ENCODE data around the gene KIF27. TPM values are rescaled to one million over a fixed set of nuclear protein-coding genes. Genes with fewer than 3 reads are reported as not detected.

The KIF27 gene
- total and polyA plus RNA-seq, 2 of the 4 experiments (the other 2 are of a cell fraction), result 0.60 to 1.6 TPM

- intact Hi-C loops (cut with micrococcal nuclease), result loop anchor here (5.0 kb wide), 1 partner anchor 361 kb away; no protein-coding TSS in a partner anchor
- H3K4me2 ChIP-seq (ENCODE audit: low read depth, low read length), result peak overlapping the region; percentile 88
- H2AK9ac ChIP-seq (replicated peaks; ENCODE audit: low read depth, low read length, poor library complexity), result peak overlapping the region; percentile 6
- H3K9me1 ChIP-seq (ENCODE audit: insufficient read depth, low read length), result 0 out of 2 replicates have a peak, but pooled peaks cover 3% of the 10 kb centered on the region
- no peaks in the 10 kb centered on the region for H4K20me1 ChIP-seq (ENCODE audit: insufficient read depth, low read length)
- dilution Hi-C loops (cut with HindIII; ENCODE audit: low sequenced_read_pairs, unreplicated experiment), result no loop called here
- no peaks in the 10 kb centered on the region for H3K27me3 ChIP-seq (ENCODE audit: control insufficient read depth, insufficient read depth, low read length)
- ATAC-seq (ENCODE audit: low read depth) (peak; percentile 86), DNase-seq (no peak)
- H2BK120ac ChIP-seq (ENCODE audit: low read depth, low read length), result peak overlapping the region; percentile 78
- no peak for TF ChIP-seq RAD21 (IDR thresholded peaks at IDR 0.05; ENCODE audit: low read length)
- TF ChIP-seq CHD1 (IDR thresholded peaks at IDR 0.05; ENCODE audit: low read depth, low read length), result no peak
- TF ChIP-seq BHLHE40 (IDR thresholded peaks at IDR 0.05; ENCODE audit: low read depth, low read length), result no peak
- no peak for TF ChIP-seq CTCF (conservative IDR thresholded peaks at IDR 0.05; ENCODE audit: low read depth, low read length)
- TF ChIP-seq MAFK (IDR thresholded peaks at IDR 0.05; ENCODE audit: low read depth, low read length), result no peak
- no peak for TF ChIP-seq MXI1 (IDR thresholded peaks at IDR 0.05; ENCODE audit: borderline replicate concordance, low read depth, low read length)
- TF ChIP-seq ELK1 (IDR thresholded peaks at IDR 0.05; ENCODE audit: borderline replicate concordance, low read depth, low read length), result no peak
- TF ChIP-seq RCOR1 (IDR thresholded peaks at IDR 0.05; ENCODE audit: insufficient replicate concordance, low read length), result no peak
- peak overlapping the region; percentile 98 for H2AFZ ChIP-seq (replicated peaks; ENCODE audit: low read length, poor library complexity)
- H4K8ac ChIP-seq (ENCODE audit: low read depth in 2 of 2, low read length in 2 of 2), result peak overlapping the region; percentile 99 to 100
- peaks cover 0 to 15% of the 10 kb centered on the region in 2 experiments; a peak in 1 of 4 replicates for H3K79me1 ChIP-seq (ENCODE audit: low read depth in 1 of 2, low read length in 2 of 2)
- peak overlapping the region; percentile 41; the same call in 1 of the 2 replicates for H2BK20ac ChIP-seq (ENCODE audit: low read depth, low read length)
- H3K14ac ChIP-seq (replicated peaks; ENCODE audit: low read depth, low read length), result peak overlapping the region; percentile 92
- peaks cover 5% of the 10 kb centered on the region for H3K4me1 ChIP-seq (ENCODE audit: control insufficient read depth, insufficient read depth, low read length)
- CTCF ChIA-PET, result interaction anchor here (1.4 kb wide), 1 partner anchor 305 kb away, joined by 3 read pairs; no protein-coding TSS in a partner anchor
- POLR2A ChIA-PET (ENCODE audit: unreplicated experiment), result no interaction called here
- H3K9ac ChIP-seq (ENCODE audit: low read depth, low read length), result peak overlapping the region; percentile 82
- peak overlapping the region; percentile 78; the same call in 1 of the 2 replicates for H3K23ac ChIP-seq (ENCODE audit: low read depth, low read length)
- peak overlapping the region; percentile 47; the same call in 1 of the 2 replicates for H2AK5ac ChIP-seq (ENCODE audit: low read depth, low read length)
- H2BK15ac ChIP-seq (ENCODE audit: low read depth, low read length), result peak overlapping the region; percentile 74; the same call in 2 of the 3 replicates
- no peak overlapping the region for H2BK5ac ChIP-seq (ENCODE audit: low read depth, low read length, poor library complexity, severe bottlenecking)
- H3K9me3 ChIP-seq (ENCODE audit: control insufficient read depth, insufficient read depth, low read length), result 0 out of 2 replicates have a peak, but pooled peaks cover 2% of the 10 kb centered on the region
- peak overlapping the region; percentile 98 for H4K5ac ChIP-seq (ENCODE audit: low read depth, low read length)
- 9% methylated on average over 35 of the region's 57 CpGs; no CpG with 5 or more reads in 1 of the 2 experiments for WGBS, 2 experiments (ENCODE audit: extremely low coverage in 2 of 2, insufficient read length in 1 of 2)
- peak overlapping the region; percentile 58 for H3K4me3 ChIP-seq (ENCODE audit: insufficient read depth, low read depth, low read length)
- peak overlapping the region; percentile 91 for H4K91ac ChIP-seq (ENCODE audit: insufficient read depth, low read depth, low read length)
- peak overlapping the region; percentile 97 for H3K4ac ChIP-seq (ENCODE audit: low read depth, low read length)
- H3K36me3 ChIP-seq (ENCODE audit: control insufficient read depth, insufficient read depth, low read length), result no peaks in the 10 kb centered on the region
- in situ Hi-C loops (cut with MboI; ENCODE audit: low sequenced_read_pairs), result no loop called here
- no peak overlapping the region; the same call in 1 of the 2 replicates for H3K56ac ChIP-seq (ENCODE audit: extremely low read depth, insufficient read depth, low read length)
- peak overlapping the region; percentile 66; the same call in 1 of the 2 replicates for H3K18ac ChIP-seq (ENCODE audit: low read depth, low read length)
- peak overlapping the region; percentile 66 for H3K27ac ChIP-seq (ENCODE audit: insufficient read depth, low read length)
- BruUV-seq (replicated peaks), result no TSS peak
Observed at GRCh38 chr9:83956436-83957247, 35.4 kb upstream of the KIF27 start.
